LHCN-M2 (cell line): ENCODE data around the gene ZNF584. TPM values are rescaled to one million over a fixed set of nuclear protein-coding genes. Genes with fewer than 3 reads are reported as not detected.
"Not testable (repeated sequence)": the region's sequence is repeated elsewhere in the genome, so short reads cannot be mapped to it uniquely, and the experiment has no call there.

ENCODE experiments used
- DNase-seq: peaks from one replicate; pipeline ENCODE4 v3.0.0-alpha.2; 2012; ENCODE audit warnings: low read depth
- polyA plus RNA-seq: library from polyadenylated mRNA; unstranded; fragments of >200 nt; gene quantifications from one replicate; pipeline ENCODE4 v1.2.1, GENCODE V29; 2012; ENCODE audit warnings: missing spikeins
- total RNA-seq: library from RNA; depleted of rRNA; stranded (reverse); fragments of >200 nt; gene quantifications from 2 replicates; pipeline ENCODE4 v1.2.3, GENCODE V29; 2014; rRNA removed

ZNF584 gene
- total RNA-seq = 16.5 and 18.8 TPM in 2 replicates
- polyA plus RNA-seq = 7.5 TPM

- DNase-seq = peak; percentile 92
These were observed at the start of gene ZNF584 for GRCh38 chr19:58408152-58409009. Gene ZNF584, plus strand, starts transcription at chr19:58408649. Its CDS starts 499 bp downstream, at chr19:58409148.

GRCh38 chr19:58361900-58362271, 46.6 kb upstream of the ZNF584 start:
- peak; percentile 54 for DNase-seq

DNA sequence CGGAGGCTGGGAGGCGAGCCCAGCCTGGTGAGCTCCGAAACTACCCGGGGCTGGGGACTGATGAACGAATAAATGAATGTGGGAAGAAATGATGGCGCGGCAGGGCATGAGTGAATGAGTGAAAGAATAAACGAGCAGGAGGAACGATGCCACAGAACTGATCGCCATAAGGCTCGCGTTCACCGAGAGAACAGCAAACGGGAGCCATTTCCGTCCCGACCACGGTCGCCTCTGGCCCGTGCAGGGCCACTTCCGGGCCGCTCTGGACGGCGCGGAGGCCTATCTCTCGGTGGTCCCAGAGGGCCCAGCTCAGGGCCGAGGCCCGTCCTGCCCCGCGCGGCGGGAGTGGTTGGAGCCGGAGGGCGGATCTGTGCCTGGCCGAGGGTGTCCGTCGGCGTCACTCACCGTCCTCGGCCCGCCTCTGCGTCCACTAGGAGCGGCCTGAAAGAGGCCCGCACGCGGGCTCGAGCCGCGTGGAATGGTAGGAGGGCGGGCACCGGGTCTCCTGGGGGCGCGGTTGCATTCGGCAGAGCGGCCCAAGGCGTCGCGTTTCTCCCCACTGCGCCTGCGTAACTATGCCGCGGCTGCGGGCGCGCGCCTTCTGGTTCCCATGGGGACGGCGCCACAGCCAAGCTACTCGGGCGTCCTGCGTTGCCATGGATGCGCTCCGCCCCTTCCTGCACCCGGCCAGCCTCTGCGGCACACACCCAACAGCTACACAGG, 46.0 kb upstream of the ZNF584 start, which contains the start of gene ZNF497:
ZNF497 (minus strand) TSS at position 480 of the 723 bp plus-strand sequence. CDS start 5,116 bp downstream, outside the sequence.
- DNase-seq = peak; percentile 93

DNA sequence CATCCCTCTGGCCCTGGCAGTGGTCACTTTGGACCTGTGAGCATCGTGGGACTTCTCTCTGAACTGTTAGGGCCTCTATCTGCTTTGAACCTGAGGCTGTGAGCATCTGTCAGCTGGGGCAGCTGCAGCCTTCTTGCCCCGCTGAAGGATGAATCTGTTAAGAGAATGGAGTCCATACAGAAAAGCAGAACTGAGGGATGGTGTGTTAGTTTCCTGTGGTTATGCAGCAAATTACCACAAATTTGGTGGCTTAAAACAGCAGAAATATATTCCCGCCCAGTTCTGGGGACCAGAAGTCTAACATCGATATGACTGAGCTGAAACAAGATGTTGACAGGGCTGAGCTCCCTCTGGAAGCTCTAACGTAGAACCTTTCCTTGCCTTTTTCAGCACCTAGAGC, 44.3 kb upstream of the ZNF584 start:
- DNase-seq = no peak

- no peak for DNase-seq
These were observed 41.6 kb upstream of the ZNF584 start for GRCh38 chr19:58366585-58367430.

DNA sequence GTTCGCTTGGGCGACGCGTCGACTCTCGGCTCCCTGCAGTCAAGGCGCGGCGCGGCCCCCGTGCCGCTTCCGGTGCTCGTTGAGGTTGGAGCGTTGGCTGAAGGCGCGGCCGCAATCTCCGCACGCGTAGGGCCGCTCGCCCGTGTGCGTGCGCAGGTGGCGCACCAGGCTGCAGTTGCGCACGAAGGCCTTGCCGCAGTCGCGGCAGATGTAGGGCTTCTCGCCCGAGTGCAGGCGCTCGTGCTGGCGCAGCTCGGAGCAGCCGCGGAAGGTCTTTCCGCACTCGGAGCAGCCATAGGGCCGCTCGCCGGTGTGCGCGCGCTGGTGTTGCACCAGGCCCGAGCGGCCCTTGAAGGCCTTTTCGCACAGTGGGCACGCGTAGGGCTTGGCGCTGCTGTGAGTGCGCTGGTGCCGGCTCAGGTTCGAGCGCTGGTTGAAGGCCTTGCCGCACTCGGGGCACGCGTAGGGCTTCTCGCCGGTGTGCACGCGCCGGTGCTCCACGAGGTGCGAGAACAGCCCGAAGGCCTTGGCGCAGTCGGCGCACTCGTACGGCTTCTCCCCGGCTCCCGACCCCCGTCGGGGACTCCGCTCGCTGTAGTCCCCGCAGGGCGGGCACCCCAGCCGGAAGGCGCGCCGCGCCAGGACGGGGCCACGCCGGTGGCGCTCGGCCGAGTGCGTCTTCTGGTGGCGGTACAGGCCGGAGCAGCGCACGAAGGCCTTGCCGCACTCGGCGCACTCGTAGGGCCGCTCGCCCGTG, 40.6 kb upstream of the ZNF584 start:
- no peak for DNase-seq

DNA sequence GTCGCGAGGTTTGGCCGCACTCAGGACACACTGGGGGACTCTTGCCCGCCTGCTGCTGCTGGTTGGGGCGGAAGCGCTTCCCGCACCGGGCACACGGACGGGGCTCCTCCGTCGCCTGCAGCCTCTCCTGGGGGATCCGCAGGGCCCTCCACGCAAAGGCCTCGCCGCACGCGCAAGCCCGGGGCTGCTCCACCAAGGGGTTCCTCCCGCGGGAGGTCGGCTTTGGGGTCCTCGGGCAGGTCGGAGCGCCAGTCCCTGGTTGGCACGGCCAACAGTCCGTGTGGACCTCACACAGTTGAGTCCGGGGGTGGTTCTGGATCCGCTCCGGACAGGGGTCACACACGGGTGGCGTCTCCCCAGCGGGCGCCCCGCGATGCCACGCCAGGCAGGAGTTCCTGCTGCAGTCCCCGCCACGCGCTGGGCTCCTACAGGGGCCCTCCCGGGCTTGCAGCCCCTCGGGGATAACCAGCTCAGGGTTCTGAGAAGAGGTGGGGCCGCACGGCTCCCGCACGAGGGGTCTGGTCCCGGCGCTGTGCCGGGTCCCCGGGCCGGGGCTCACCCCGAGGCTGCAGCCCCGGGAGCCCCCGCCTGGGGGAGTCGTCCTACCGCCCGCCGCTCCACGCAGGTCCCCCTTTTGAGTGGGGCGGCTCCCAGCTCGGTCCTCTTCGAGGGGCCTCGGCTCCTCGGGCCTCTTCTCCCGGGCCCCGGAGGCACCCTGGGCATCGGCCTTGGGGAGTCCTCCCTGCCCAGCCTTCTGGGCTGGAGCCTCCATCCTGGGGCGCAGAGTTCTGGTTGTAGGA, 39.7 kb upstream of the ZNF584 start:
- no peak for DNase-seq

DNA sequence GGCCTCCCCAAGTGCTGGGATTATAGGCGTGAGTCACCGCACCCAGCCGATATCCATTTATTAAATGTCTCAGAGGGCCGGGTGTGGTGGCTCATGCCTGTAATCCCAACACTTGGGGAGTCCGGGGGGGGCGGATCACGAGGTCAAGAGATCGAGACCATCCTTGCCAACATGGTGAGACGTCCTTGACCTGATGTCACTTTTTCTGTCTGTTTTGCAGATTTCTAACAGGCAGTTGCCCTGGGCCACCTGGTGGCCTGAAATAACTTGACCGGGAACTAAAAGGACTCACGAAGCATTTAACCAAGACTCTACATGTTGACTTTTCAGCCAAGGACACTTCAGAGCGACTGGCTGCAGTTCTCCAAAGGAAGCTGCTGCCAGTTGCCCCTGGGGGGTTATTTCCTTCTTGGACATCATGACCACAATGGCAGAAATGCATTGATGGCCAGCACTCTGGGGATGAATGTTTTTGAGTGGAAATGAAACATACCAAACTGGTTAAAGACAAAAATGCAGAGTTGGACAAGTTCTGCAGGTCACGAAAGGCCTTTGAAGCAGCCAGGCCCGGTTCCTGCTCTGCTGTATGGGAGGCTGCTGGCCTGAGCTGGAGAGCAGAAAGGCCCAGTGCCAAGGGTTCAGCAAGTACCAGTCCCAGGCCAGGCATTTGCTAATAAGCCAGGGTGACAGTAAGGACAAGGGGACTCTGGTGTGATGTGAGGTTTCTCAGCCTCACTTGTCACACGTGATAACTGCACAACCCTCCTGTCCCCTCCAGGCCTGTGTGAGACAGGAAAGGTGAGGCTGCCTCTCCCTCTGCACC, 35.9 kb upstream of the ZNF584 start:
- DNase-seq = no peak

- no peak for DNase-seq
These were observed 34.2 kb upstream of the ZNF584 start for GRCh38 chr19:58374200-58374599.

DNA sequence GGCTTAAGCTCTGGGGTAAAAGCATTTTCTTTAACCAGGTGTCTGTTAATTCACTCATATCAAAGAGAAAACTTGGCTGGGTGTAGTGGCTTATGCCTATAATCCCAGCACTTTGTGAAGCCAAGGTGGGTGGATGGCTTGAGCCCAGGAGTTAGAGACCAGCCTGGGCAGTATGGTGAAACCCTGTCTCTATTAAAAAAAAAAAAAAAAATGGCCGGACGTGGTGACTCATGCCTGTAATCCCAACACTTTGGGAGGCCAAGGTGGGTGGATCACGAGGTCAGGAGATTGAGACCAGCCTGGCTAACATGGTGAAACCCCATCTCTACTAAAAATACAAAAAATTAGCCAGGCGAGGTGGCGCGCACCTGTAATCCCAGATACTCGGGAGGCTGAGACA, 31.7 kb upstream of the ZNF584 start:
- not testable (repeated sequence) for DNase-seq

DNA sequence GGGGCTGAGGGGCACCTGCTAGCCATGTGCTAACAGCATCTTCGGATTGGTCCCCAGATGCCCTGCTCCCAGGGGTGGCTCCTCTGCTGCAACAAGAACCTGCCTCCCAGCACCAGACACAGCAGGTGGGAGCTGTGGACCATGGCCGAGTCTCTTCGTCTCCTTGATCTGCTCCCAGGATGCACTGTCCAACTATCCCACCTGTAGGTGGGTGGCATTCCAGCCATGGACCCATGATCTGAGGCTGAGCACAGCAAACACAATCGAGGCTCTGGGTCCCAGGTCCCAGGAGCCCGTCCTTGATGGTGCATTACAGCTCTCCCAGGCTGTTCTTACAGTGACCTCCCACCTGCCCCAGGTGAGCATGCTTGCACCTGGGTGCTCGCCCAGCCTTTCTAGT, 29.2 kb upstream of the ZNF584 start:
- no peak for DNase-seq

GRCh38 chr19:58380037-58380661, 28.3 kb upstream of the ZNF584 start:
- DNase-seq = no peak

DNA sequence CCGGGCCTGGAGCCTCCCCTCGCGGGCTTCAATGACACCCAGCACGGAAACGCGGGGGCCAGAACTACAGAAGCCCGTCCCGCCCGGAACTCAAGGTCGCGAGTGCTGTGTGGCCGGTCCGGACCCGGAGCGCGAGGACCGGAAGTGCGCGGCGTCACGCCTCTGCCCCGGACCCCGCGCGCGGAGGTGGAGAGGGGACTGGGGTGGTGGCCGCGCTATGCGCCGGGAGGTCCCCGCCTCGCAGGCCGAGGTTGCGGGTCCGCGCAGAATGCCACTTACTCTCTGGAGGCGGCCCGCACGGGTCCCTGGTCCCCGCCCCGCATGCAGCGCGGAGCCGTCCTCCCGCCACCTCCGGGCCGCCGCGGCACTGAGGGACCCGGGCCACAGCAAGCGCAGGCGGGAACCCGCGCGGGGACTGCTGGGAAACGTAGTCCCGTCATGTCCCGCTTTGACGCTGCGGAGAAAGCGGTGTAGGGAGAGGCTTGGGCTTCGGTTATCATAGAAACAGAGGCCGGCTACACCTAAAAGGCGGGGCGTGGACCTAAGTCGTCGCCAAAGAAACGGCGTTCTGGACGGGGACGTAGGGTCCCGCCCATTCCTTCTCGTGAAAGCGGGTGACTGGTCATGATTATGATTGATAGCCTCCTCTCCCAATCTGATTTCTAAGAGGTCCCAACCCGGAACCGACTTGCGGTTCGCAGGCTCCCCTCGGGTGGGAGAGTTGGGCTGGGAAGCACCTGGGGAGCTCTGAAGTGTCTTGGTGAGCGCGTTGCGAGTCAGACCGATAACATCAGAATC, 27.6 kb upstream of the ZNF584 start, which contains the start of gene ZNF837:
ZNF837 (minus strand) TSS at position 369 of the 798 bp plus-strand sequence. CDS start 11,698 bp downstream, outside the sequence.
- peak; percentile 100 for DNase-seq

DNA sequence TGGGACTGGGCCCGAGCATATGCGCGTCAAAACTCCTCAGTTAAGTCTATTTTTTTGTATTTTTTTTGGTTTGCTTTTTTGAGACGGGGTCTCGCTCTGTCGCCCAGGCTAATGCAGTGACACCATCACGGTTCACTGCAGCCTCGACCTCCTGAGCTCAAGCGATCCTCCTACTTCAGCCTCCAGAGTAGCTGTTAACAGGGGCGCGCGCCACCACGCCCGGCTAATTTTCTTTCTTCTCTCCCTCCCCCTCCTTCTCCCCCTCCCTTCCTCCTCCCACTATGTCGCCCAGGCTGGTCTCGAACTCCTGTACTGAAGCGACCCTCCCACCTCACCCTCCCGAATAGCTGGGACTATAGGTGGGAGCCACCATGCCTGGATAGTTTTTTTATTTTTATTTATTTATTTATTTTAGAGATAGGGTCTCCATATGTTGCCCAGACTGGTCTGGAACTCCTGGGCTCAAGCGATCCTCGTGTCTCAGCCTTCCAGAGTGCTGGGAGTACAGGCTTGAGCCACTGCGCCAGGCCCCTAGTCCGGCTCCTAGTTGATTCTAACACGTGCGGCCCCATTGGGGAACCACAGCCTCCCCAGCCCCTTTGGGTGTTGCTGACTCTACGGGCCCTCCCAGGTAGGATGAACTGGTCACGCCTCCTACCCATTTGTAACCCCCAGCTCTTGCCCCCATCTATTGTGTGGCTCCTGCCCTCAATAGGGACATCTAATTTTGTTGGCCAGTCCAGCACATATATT, 26.8 kb upstream of the ZNF584 start:
- DNase-seq = no peak

GRCh38 chr19:58382997-58383603, 25.3 kb upstream of the ZNF584 start:
- DNase-seq = no peak

DNA sequence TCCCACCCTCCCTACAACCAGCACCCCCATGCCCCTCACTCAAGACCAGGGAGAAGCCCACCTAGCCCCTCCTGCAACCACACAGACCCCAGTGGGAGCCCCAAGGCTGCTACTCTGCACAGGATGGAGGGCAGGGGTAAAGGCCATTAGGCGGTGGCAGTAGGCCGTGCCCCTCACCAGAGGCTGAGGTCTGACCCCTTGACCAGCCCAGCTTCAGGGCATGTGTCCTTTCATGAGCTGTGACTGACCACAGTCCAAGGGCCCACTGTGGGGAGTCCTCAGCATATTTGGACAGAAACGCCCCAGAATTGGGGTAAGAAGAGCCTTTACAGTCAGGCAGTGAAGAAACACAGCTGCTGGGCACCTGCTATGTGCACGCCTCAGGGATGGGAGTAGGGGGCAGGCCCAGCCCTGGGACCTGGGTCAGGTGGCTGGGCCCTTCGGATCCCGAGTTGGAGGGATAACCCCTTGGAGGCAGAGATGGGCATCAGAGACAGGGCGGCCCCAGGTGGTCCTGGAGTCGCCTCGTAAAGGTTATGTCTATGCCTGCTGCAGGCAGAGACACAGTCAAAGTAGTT, 23.0 kb upstream of the ZNF584 start:
- DNase-seq = no peak
